GM12878 (cell line): Measurements from ENCODE around the gene SHANK1. TPM values are rescaled to one million over a fixed set of nuclear protein-coding genes. Genes with fewer than 3 reads are reported as not detected.

Experiments
- ATAC-seq: fragments of 200-7000 bp; cut with Tn5 transposase; 3 replicates; pipeline ENCODE4 v1.9.1; 2020; ENCODE audit warnings: mild to moderate bottlenecking, moderate library complexity
- BruUV-seq: library from RNA; stranded (reverse); fragments of 400-500 nt; replicated peaks from 2 replicates; lab custom pipeline; 2021; lab: Mats Ljungman, UMichigan
- CTCF ChIA-PET: fragments of 300-600 bp; sonication (Branson Sonifier 250); formaldehyde crosslinking; extraction: SDS; loops from one replicate; lab custom pipeline; 2021; ENCODE audit warnings: inconsistent platforms; lab: Yijun Ruan, JAX
- POLR2A ChIA-PET: fragments of 350-600 bp; formaldehyde crosslinking; extraction: SDS; loops from one replicate; lab custom pipeline; 2021; ENCODE audit warnings: inconsistent platforms; lab: Charles Lee
- RAD21 ChIA-PET: fragments of 300-600 bp; sonication (Branson Sonifier 250); formaldehyde crosslinking; loops from one replicate; lab custom pipeline; 2023; ENCODE audit warnings: antibody characterized with exemption; ENCODE audit not compliant: unreplicated experiment; lab: Charles Lee
- SMC1A ChIA-PET: fragments of 300-600 bp; sonication (Branson Sonifier 250); formaldehyde crosslinking; loops from one replicate; lab custom pipeline; 2023; ENCODE audit not compliant: unreplicated experiment, uncharacterized antibody; lab: Charles Lee
- DNase-seq: peaks from one replicate; pipeline ENCODE4 v3.0.0-alpha.2; 2011; ENCODE audit warnings: low read depth, low spot score
- FAIRE-seq: peaks from 3 replicates; lab custom pipeline; 2011; peaks lifted over from hg19 to GRCh38; lab: Jason Lieb, UNC
- H2AFZ ChIP-seq: 2 replicates; pipeline ENCODE4 v1.6.0; 2011; ENCODE audit warnings: low read depth, low read length, control low read depth; ENCODE audit not compliant: control insufficient read depth
- H3K27ac ChIP-seq: 2 replicates; pipeline ENCODE4 v1.5.1; 2011; ENCODE audit warnings: control low read depth; ENCODE audit not compliant: control insufficient read depth, insufficient read depth
- H3K27me3 ChIP-seq, 2 experiments: replicated peaks in 1 of 2; 2 replicates each; pipeline versions ENCODE4 v1.6.0 to v1.6.1; 2011; ENCODE audit warnings: low read length in 1 of 2; ENCODE audit not compliant: control insufficient read depth in 2 of 2, insufficient read depth in 2 of 2
- H3K36me3 ChIP-seq, 2 experiments: 2 replicates each; pipeline ENCODE4 v1.5.1; 2011; ENCODE audit warnings: low read length in 1 of 2; ENCODE audit not compliant: control insufficient read depth in 2 of 2, insufficient read depth in 2 of 2
- H3K4me1 ChIP-seq: 2 replicates; pipeline ENCODE4 v1.6.1; 2011; ENCODE audit warnings: mild to moderate bottlenecking, low read length, moderate library complexity, mixed read lengths; ENCODE audit not compliant: control insufficient read depth, insufficient read depth
- H3K4me2 ChIP-seq: 2 replicates; pipeline ENCODE4 v1.6.0; 2011; ENCODE audit warnings: control low read depth; ENCODE audit not compliant: control insufficient read depth, insufficient read depth
- H3K4me3 ChIP-seq: fragments of 200-600 bp; sonication (generic); 2 replicates; pipeline ENCODE4 v1.5.1; 2016
- H3K79me2 ChIP-seq: 2 replicates; pipeline ENCODE4 v1.6.0; 2011; ENCODE audit warnings: low read length; ENCODE audit not compliant: control insufficient read depth, insufficient read depth
- H3K9ac ChIP-seq: 2 replicates; pipeline ENCODE4 v1.8.0; 2011; ENCODE audit warnings: low read length, control low read depth, mixed read lengths; ENCODE audit not compliant: control insufficient read depth, insufficient read depth
- H3K9me3 ChIP-seq: replicated peaks from 3 replicates; pipeline ENCODE4 v1.5.1; 2011; ENCODE audit warnings: mild to moderate bottlenecking, low read length; ENCODE audit not compliant: control insufficient read depth, insufficient read depth
- H4K20me1 ChIP-seq: 2 replicates; pipeline ENCODE4 v1.6.0; 2011; ENCODE audit not compliant: control insufficient read depth, insufficient read depth
- CBX3 ChIP-seq: fragments of 200-600 bp; sonication (generic); IDR thresholded peaks from 2 replicates; pipeline ENCODE4 v1.6.1; 2016; ENCODE audit warnings: low read depth, borderline replicate concordance
- ESRRA ChIP-seq: IDR thresholded peaks from 2 replicates; pipeline ENCODE4 v1.6.1; 2012; ENCODE audit warnings: mild to moderate bottlenecking, low read length, improper control_type of control experiment
- GABPA ChIP-seq: IDR thresholded peaks from 2 replicates; pipeline ENCODE4 v1.6.1; 2014; ENCODE audit warnings: antibody characterized with exemption, low read depth, mild to moderate bottlenecking, inconsistent platforms
- LARP7 ChIP-seq: fragments of 450-650 bp; IDR thresholded peaks from 2 replicates; pipeline ENCODE4 v1.6.1; 2017; ENCODE audit warnings: mild to moderate bottlenecking
- MYB ChIP-seq: fragments of 150-350 bp; IDR thresholded peaks from 2 replicates; pipeline ENCODE4 v1.6.1; 2014; ENCODE audit warnings: mild to moderate bottlenecking, low read depth, low read length, borderline replicate concordance
- NFXL1 ChIP-seq: fragments of 450-650 bp; IDR thresholded peaks from 2 replicates; pipeline ENCODE4 v1.6.1; 2017; ENCODE audit warnings: antibody characterized with exemption, mild to moderate bottlenecking, borderline replicate concordance
- NR2C1 ChIP-seq: fragments of 450-650 bp; IDR thresholded peaks from 2 replicates; pipeline ENCODE4 v1.6.1; 2017; ENCODE audit warnings: antibody characterized with exemption, mild to moderate bottlenecking, moderate library complexity
- NR2F1 ChIP-seq: fragments of 450-650 bp; conservative IDR thresholded peaks from 2 replicates; pipeline ENCODE4 v1.6.1; 2017; ENCODE audit warnings: mild to moderate bottlenecking
- POLR2A ChIP-seq: IDR thresholded peaks from 2 replicates; pipeline ENCODE4 v1.6.1; 2011; ENCODE audit warnings: low read depth, mild to moderate bottlenecking, low read length
- RCOR1 ChIP-seq: conservative IDR thresholded peaks from 2 replicates; pipeline ENCODE4 v1.6.1; 2012; ENCODE audit warnings: low read depth, low read length, improper control_type of control experiment
- SUPT20H ChIP-seq: IDR thresholded peaks from 2 replicates; pipeline ENCODE4 v1.6.1; 2011; ENCODE audit warnings: low read depth, mild to moderate bottlenecking, low read length, moderate library complexity, borderline replicate concordance; ENCODE audit not compliant: control insufficient read depth
- TCF12 ChIP-seq: IDR thresholded peaks from 2 replicates; pipeline ENCODE4 v1.6.1; 2011; ENCODE audit warnings: low read depth, mild to moderate bottlenecking, low read length
- YBX1 ChIP-seq: fragments of 450-650 bp; IDR thresholded peaks from 2 replicates; pipeline ENCODE4 v1.6.1; 2016; ENCODE audit warnings: antibody characterized with exemption
- ZZZ3 ChIP-seq: IDR thresholded peaks from 2 replicates; pipeline ENCODE4 v1.6.1; 2011; ENCODE audit warnings: low read depth; ENCODE audit not compliant: control insufficient read depth, insufficient read length
- in situ Hi-C: fragments of 300-500 bp; cut with MboI; formaldehyde crosslinking; loops from 9 replicates; pipeline ENCODE4 v1.14.3; 2018; ENCODE audit warnings: mixed read lengths
- intact Hi-C: fragments of 100-400 bp; cut with micrococcal nuclease; formaldehyde crosslinking; loops from one replicate; pipeline ENCODE4 v1.14.2; 2022; ENCODE audit not compliant: unreplicated experiment
- polyA plus RNA-seq, 11 experiments: library from polyadenylated mRNA; depleted of rRNA in 4 of 11; unstranded in 6 of 11; stranded (reverse) in 5 of 11; fragments of >200 nt; fragmentation: Nextera tagmentation in 4 of 11; fragmentation: Illumina TruSeq in 1 of 11; extraction: Ambion mirVana in 4 of 11; extraction: Trizol in 1 of 11; gene quantifications; 1 replicate in 1 of 11; 2 replicates in 10 of 11; pipeline versions ENCODE4 v1.2.1 to v1.2.3, GENCODE V29; 2011 to 2016; ENCODE audit warnings: inconsistent platforms in 2 of 11, missing spikeins in 2 of 11, low read depth in 1 of 11
- total RNA-seq, 4 experiments: library from RNA; depleted of rRNA in 3 of 4; stranded (reverse); fragments of >200 nt in 3 of 4; fragmentation: Illumina TruSeq in 1 of 4; extraction: Trizol in 1 of 4; gene quantifications; 2 replicates each; pipeline versions ENCODE4 v1.2.1 to v1.2.3, GENCODE V29; 2013 to 2021
- TF ChIP-seq, protein P1 (sequence below): IDR thresholded peaks from 2 replicates; pipeline ENCODE4 v1.6.1; 2012; ENCODE audit warnings: improper control_type of control experiment, low read depth, low read length; ENCODE audit not compliant: insufficient replicate concordance
- TF ChIP-seq, protein P2 (sequence below): fragments of 450-650 bp; IDR thresholded peaks from 2 replicates; pipeline ENCODE4 v1.6.1; 2017; ENCODE audit warnings: borderline replicate concordance
- TF ChIP-seq, protein P3 (sequence below): fragments of 150-350 bp; IDR thresholded peaks from 2 replicates; pipeline ENCODE4 v1.6.1; 2016; ENCODE audit warnings: low read depth, low read length

Gene SHANK1
- total and polyA plus RNA-seq, 10 of the 15 experiments (the other 5 are each of a cell fraction or from before 2014, with no cell fraction given), result not detected

DNA sequence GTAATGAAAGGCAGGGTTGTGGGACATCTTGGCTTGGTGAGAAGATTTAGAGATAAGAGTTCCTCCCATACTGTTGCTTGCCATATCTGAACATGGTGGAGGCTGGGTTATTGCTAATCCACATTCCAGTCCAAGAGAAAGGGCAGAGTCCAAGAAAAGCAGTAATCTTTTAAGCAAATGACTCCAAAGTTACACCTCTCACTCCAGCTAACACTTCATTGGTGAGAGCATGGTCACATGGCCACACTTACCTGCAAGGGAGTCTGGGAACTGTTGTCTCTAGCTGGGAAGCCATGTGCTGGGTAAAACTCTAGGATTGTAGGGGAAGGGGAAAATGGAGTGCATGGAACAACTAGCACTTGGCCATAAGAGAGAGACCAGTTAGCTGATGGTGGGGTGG, 64.7 kb downstream of the SHANK1 start:
- CTCF ChIA-PET, result no interaction called here
- FAIRE-seq, result no peak
- POLR2A ChIA-PET, result interaction anchor here (1.6 kb wide), 1 partner anchor 11 kb away, joined by 4 read pairs; no protein-coding TSS in a partner anchor
- ATAC-seq, result no peak
- H3K27me3 ChIP-seq, result no peaks in the 10 kb centered on the region
- intact Hi-C loops, result no loop called here
- H3K9me3 ChIP-seq, result no peaks in the 10 kb centered on the region; the same call in 2 of the 3 replicates
- H3K27ac ChIP-seq, result no peak overlapping the region
- H3K36me3 ChIP-seq, result no peaks in the 10 kb centered on the region
- no peaks in the 10 kb centered on the region for H4K20me1 ChIP-seq
- SMC1A ChIA-PET, result no interaction called here
- TF ChIP-seq, protein P1, sequence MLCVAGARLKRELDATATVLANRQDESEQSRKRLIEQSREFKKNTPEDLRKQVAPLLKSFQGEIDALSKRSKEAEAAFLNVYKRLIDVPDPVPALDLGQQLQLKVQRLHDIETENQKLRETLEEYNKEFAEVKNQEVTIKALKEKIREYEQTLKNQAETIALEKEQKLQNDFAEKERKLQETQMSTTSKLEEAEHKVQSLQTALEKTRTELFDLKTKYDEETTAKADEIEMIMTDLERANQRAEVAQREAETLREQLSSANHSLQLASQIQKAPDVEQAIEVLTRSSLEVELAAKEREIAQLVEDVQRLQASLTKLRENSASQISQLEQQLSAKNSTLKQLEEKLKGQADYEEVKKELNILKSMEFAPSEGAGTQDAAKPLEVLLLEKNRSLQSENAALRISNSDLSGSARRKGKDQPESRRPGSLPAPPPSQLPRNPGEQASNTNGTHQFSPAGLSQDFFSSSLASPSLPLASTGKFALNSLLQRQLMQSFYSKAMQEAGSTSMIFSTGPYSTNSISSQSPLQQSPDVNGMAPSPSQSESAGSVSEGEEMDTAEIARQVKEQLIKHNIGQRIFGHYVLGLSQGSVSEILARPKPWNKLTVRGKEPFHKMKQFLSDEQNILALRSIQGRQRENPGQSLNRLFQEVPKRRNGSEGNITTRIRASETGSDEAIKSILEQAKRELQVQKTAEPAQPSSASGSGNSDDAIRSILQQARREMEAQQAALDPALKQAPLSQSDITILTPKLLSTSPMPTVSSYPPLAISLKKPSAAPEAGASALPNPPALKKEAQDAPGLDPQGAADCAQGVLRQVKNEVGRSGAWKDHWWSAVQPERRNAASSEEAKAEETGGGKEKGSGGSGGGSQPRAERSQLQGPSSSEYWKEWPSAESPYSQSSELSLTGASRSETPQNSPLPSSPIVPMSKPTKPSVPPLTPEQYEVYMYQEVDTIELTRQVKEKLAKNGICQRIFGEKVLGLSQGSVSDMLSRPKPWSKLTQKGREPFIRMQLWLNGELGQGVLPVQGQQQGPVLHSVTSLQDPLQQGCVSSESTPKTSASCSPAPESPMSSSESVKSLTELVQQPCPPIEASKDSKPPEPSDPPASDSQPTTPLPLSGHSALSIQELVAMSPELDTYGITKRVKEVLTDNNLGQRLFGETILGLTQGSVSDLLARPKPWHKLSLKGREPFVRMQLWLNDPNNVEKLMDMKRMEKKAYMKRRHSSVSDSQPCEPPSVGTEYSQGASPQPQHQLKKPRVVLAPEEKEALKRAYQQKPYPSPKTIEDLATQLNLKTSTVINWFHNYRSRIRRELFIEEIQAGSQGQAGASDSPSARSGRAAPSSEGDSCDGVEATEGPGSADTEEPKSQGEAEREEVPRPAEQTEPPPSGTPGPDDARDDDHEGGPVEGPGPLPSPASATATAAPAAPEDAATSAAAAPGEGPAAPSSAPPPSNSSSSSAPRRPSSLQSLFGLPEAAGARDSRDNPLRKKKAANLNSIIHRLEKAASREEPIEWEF, result no peak
- no peak for TF ChIP-seq POLR2A
- no peak for TF ChIP-seq NR2C1
- no peak for TF ChIP-seq RCOR1
- no peak for TF ChIP-seq ZZZ3
- TF ChIP-seq, protein P2, sequence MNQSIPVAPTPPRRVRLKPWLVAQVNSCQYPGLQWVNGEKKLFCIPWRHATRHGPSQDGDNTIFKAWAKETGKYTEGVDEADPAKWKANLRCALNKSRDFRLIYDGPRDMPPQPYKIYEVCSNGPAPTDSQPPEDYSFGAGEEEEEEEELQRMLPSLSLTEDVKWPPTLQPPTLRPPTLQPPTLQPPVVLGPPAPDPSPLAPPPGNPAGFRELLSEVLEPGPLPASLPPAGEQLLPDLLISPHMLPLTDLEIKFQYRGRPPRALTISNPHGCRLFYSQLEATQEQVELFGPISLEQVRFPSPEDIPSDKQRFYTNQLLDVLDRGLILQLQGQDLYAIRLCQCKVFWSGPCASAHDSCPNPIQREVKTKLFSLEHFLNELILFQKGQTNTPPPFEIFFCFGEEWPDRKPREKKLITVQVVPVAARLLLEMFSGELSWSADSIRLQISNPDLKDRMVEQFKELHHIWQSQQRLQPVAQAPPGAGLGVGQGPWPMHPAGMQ, result no peak
- TF ChIP-seq YBX1, result no peak
- no peak for TF ChIP-seq SUPT20H
- TF ChIP-seq, protein P3, sequence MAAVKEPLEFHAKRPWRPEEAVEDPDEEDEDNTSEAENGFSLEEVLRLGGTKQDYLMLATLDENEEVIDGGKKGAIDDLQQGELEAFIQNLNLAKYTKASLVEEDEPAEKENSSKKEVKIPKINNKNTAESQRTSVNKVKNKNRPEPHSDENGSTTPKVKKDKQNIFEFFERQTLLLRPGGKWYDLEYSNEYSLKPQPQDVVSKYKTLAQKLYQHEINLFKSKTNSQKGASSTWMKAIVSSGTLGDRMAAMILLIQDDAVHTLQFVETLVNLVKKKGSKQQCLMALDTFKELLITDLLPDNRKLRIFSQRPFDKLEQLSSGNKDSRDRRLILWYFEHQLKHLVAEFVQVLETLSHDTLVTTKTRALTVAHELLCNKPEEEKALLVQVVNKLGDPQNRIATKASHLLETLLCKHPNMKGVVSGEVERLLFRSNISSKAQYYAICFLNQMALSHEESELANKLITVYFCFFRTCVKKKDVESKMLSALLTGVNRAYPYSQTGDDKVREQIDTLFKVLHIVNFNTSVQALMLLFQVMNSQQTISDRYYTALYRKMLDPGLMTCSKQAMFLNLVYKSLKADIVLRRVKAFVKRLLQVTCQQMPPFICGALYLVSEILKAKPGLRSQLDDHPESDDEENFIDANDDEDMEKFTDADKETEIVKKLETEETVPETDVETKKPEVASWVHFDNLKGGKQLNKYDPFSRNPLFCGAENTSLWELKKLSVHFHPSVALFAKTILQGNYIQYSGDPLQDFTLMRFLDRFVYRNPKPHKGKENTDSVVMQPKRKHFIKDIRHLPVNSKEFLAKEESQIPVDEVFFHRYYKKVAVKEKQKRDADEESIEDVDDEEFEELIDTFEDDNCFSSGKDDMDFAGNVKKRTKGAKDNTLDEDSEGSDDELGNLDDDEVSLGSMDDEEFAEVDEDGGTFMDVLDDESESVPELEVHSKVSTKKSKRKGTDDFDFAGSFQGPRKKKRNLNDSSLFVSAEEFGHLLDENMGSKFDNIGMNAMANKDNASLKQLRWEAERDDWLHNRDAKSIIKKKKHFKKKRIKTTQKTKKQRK, result no peak
- no peak for TF ChIP-seq ESRRA
- TF ChIP-seq LARP7, result no peak
- TF ChIP-seq GABPA, result no peak
- TF ChIP-seq MYB, result no peak
- TF ChIP-seq TCF12, result no peak
- no peak for TF ChIP-seq CBX3
- TF ChIP-seq NR2F1, result no peak
- TF ChIP-seq NFXL1, result no peak
- H3K4me1 ChIP-seq, result no peaks in the 10 kb centered on the region
- H3K79me2 ChIP-seq, result no peaks in the 10 kb centered on the region
- no TSS peak for BruUV-seq
- DNase-seq, result no peak
- H3K9ac ChIP-seq, result no peak overlapping the region
- in situ Hi-C loops, result no loop called here
- H3K4me3 ChIP-seq, result no peak overlapping the region
- no peak overlapping the region for H2AFZ ChIP-seq
- RAD21 ChIA-PET, result no interaction called here
- H3K4me2 ChIP-seq, result no peak overlapping the region
